ENCODE measurements around the gene BMP6.
"Not testable (repeated sequence)": the region's sequence is repeated elsewhere in the genome, so short reads cannot be mapped to it uniquely, and the experiment has no call there.

BMP6 gene

GRCh38 chr6:7888587-7889357 lies 162.9 kb downstream of the BMP6 start:
- no peak for DNase-seq

- DNase-seq: no peak
These were observed 165.4 kb downstream of the BMP6 start for GRCh38 chr6:7891078-7891872.

DNA sequence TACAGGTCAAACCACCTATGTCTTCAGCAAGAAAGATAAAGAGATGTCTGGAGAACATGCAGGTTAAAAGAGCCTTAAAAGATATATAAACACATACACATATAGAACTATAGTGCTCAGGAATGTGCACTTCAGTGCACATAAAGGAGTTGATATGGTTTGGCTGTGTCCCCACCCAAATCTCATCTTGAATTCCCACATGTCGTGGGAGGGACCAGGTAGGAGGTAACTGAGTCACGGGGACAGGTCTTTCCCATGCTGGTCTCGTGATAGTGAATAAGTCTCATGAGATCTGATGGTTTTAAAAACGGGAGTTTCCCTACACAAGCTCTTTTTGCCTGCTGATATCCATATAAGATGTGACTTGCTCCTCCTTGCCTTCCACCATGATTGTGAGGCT lies 166.5 kb downstream of the BMP6 start:
- not testable (repeated sequence) for DNase-seq

GRCh38 chr6:7893342-7893741 lies 167.4 kb downstream of the BMP6 start:
- DNase-seq: no peak

DNA sequence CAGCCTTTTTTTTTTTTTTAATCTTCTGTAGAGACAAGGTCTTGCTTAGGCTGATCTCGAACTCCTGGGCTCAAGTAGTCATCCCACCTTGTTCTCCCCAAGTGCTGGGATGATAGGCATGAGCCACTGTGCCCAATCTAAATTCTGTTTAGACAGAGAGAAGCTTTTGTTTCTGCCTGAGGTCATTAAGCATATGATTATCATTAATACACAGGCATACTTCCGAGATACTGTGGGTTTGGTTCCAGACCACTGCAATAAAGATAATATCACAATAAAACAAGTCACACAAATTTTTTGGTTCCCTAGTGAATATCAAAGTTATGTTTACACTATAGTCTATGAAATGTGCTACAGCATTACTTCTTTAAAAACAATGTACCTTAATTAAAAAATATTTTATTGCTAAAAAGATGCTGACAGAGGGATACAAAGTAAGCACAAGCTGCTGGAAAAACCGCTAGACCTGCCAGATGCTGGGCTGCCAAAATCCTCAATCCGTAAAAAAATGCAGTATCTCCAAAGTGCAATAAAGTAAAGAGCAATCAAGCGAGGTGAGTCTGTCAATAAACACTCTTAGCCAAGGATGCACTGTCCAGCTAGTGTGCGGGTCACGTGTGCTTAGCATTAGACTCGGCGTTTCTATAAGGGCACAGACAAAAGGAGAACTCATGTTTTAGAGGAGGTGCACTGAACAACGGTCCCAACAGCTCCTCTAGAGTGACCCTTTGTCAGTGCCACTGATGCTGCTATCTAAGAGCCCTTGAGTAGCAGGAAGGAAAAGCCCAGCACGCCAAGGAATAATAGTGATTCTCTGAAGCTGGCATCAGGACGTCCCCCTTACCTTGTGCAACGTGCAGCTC lies 168.6 kb downstream of the BMP6 start:
- DNase-seq: no peak

GRCh38 chr6:7895125-7895423 lies 169.2 kb downstream of the BMP6 start:
- DNase-seq: no peak

- no peak for DNase-seq
These were observed 170.6 kb downstream of the BMP6 start for GRCh38 chr6:7896465-7896987.

DNA sequence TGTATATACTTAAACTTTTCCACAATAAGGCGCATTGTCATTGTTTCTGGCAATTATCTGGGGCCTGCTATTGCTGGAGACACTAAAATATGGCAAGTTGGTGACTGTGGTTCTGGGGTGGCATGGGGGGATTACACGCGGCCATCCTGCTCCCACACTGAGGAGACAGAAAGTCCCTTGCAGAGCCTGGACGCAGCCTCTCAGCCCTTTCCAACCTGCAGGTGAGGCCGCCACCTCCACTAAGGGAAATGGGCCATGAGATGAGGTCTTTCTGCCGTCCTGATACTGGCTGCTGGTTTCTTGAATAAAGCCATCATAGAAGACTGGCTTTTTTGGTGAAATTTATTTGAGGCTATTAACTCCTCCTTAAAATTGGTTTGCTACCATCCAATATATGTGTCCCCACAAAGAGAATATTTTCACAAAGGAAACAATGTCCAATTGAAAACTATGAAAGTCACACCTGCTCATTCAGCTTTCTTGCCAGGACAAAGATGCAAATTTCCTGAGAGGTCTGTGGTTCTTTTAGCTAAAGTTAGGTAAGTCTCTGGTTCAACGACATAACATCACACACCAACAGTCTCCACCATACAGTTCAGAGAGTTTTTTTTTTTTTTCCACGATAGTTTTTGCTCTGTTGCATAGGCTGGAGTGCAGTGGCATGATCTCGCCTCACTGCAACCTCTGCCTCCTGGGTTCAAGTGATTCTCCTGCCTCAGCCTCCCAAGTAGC lies 171.7 kb downstream of the BMP6 start:
- DNase-seq: no peak

- not testable (repeated sequence) for DNase-seq
These were observed 172.3 kb downstream of the BMP6 start for GRCh38 chr6:7898193-7898586.

- no peak for DNase-seq
These were observed 173.4 kb downstream of the BMP6 start for GRCh38 chr6:7899101-7899888.

DNA sequence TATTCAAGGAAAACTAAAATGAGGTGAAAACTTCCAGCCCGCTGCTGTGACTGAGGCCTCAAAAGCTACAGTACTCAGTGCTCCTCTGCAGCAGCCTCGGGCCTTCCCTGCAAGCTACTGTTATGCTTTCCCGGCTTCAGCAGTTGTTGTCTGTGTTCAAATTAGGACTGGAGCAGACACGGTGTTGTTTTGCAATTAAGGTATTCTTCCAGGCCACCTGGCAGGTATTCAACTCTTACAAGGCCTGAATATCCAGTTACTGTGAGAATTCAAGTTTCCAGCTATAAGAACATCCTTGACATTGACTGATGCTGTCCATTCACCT lies 174.0 kb downstream of the BMP6 start:
- no peak for DNase-seq

GRCh38 chr6:7900621-7901020 lies 174.7 kb downstream of the BMP6 start:
- no peak for DNase-seq

DNA sequence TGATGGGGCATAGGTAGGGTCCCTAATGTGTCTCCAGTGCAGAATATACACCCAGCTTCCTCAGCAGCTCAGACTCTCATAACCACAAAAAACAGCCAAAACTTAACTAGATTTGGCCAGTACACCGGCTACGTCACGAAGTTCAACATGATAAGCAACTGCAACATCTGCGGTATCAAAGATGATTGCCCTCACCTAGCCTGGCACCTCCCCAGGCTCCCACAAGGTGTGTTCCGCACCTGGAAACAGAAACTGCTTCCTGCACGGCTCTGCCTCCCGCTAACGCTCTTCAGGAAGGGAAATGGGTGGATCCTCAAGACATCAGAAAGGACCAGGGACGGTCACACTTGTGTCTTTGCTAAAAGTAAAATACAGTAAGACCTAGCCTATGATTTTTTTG lies 175.2 kb downstream of the BMP6 start:
- DNase-seq: no peak

- no peak for DNase-seq
These were observed 175.9 kb downstream of the BMP6 start for GRCh38 chr6:7901780-7902179.

DNA sequence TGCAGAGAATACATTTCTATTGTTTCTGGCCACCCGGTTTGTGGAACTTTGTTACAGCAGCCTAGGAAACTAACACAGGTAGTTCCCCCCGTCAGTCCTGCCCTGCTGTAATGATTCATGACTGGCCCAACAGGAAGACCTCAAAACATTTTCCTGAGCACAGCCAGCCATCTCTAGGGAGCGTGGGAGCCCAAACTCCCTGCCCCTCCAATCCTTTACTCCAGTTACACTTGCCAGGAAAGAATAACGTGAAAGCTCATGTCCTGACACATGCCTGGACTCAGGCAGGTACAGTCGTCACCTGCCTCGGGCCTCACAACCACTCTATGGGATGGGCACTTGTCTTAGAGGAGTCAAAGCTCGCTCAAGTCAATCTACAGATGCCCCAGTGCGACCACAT lies 176.3 kb downstream of the BMP6 start:
- DNase-seq: no peak

GRCh38 chr6:7902867-7903266 lies 177.0 kb downstream of the BMP6 start:
- DNase-seq: no peak

DNA sequence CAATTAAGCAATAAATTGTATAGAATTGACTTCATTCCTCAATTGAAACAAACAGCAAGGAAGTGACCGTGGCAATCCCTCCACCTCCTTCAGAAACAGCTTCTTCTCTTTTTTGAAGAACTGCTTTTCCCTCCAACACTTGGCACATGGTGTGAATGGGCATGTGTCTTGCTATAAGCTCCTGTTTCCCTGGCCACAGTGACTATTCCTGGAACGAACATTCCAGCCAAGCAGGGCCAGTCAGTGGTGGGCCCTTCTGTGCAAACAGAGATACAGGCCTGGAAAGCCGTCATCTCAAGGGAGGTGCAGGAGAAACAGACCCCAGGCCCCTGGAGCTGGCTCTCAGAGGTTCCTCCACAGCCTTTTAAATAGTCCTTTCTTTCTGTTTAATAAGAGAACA lies 177.8 kb downstream of the BMP6 start:
- no peak for DNase-seq

GRCh38 chr6:7904654-7905319 lies 178.9 kb downstream of the BMP6 start:
- no peak for DNase-seq

DNA sequence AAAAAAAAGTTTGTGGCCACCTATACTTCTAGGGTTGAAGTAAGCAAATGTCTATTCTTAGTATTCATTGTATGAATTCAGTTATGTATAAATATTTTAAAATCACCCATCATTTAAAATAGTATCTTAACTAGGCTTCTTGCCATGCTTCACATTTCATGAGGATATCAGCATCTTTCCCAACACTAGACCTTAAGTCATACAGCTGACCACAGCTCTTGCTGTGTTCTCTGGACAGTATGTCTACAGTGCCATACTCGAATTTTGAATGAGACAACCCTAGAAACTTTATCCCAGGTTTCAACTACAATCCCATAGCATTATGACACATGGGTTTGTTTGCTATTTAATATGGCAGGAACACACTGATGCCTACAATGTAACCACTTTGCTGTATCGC lies 179.5 kb downstream of the BMP6 start:
- DNase-seq: no peak

GRCh38 chr6:7906741-7907140 lies 180.8 kb downstream of the BMP6 start:
- DNase-seq: no peak

GRCh38 chr6:7907159-7907558 lies 181.3 kb downstream of the BMP6 start:
- no peak for DNase-seq
